Measurements from ENCODE around the gene RTN4IP1. TPM values are rescaled to one million over a fixed set of nuclear protein-coding genes. Genes with fewer than 3 reads are reported as not detected.

Gene RTN4IP1
- total and polyA plus RNA-seq, 10 of the 15 experiments (the other 5 are each of a cell fraction or from before 2014, with no cell fraction given): 8.2 to 17.0 (median 9.8) TPM

DNA sequence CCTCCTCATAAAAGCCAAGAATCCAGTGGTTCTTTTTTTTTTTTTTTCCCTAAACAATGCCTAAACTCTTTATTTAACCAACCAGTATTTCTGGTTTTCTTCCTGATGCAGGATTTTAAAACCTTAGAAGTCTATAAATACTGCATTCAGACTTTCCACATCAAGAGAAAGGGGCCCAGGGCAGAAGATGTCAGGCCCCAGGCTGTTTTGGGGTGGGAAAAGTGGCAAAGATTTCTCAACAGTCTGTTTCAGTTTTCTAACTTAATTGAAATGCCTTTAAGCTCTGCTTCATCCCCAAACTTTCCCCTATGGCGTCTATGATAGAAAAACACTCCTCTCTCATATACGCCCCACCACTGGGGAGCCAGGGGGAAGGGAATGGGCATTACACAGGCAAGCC, 33.2 kb upstream of the RTN4IP1 start (continued):
- TF ChIP-seq CREM (IDR thresholded peaks at IDR 0.05; ENCODE audit: low read depth) (no peak), RFX5 (IDR thresholded peaks at IDR 0.05; ENCODE audit: low read depth, low read length) (no peak), ASH2L (IDR thresholded peaks at IDR 0.05; ENCODE audit: borderline replicate concordance, low read depth) (no peak), NFYA (IDR thresholded peaks at IDR 0.05; ENCODE audit: borderline replicate concordance, low read depth, low read length) (no peak), CBX5 (IDR thresholded peaks at IDR 0.05; ENCODE audit: low read depth) (no peak), CREB1 (IDR thresholded peaks at IDR 0.05; ENCODE audit: low read depth) (no peak), BACH1 (IDR thresholded peaks at IDR 0.05; ENCODE audit: borderline replicate concordance) (no peak), STAT3 (IDR thresholded peaks at IDR 0.05; ENCODE audit: low read depth, low read length) (no peak), SREBF1 (IDR thresholded peaks at IDR 0.05; ENCODE audit: low read length) (no peak)
- TF ChIP-seq, protein P1, sequence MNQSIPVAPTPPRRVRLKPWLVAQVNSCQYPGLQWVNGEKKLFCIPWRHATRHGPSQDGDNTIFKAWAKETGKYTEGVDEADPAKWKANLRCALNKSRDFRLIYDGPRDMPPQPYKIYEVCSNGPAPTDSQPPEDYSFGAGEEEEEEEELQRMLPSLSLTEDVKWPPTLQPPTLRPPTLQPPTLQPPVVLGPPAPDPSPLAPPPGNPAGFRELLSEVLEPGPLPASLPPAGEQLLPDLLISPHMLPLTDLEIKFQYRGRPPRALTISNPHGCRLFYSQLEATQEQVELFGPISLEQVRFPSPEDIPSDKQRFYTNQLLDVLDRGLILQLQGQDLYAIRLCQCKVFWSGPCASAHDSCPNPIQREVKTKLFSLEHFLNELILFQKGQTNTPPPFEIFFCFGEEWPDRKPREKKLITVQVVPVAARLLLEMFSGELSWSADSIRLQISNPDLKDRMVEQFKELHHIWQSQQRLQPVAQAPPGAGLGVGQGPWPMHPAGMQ (IDR thresholded peaks at IDR 0.05; ENCODE audit: borderline replicate concordance): no peak

DNA sequence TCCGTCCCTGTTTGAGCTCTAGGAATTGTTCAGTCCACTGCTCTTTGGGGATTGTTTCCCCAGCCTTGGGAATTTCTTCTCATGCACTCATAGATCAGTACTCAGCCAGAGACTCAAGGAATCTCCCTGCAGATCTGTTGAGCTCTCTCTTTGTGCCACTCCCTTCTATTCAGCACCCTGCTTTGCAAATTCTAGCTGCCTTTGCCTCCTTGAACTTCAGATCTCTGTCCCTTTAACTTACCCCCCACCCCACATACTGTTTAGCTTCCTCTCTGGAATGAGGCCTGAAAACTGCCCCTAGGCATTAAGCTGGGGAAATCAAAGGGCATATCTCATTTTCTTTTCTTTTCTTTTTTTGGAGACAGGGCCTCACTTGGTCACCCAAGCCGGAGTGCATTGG, 30.6 kb upstream of the RTN4IP1 start:
- DNase-seq (ENCODE audit: low read depth, low spot score) (no peak), FAIRE-seq (no peak), ATAC-seq (no peak)
- Histone ChIP-seq H3K79me2 (ENCODE audit: control insufficient read depth, insufficient read depth, low read length) (no peaks in the 10 kb centered on the region), H4K20me1 (ENCODE audit: control insufficient read depth, insufficient read depth) (no peaks in the 10 kb centered on the region), H3K36me3 (ENCODE audit: control insufficient read depth in 2 of 2, insufficient read depth in 2 of 2, low read length in 1 of 2) (peaks cover 4 to 23% of the 10 kb centered on the region in 2 experiments), H3K4me2 (ENCODE audit: control insufficient read depth, insufficient read depth) (no peak overlapping the region), H3K9me3 (replicated peaks; ENCODE audit: control insufficient read depth, insufficient read depth, low read length) (peaks cover 8% of the 10 kb centered on the region), H2AFZ (ENCODE audit: control insufficient read depth, low read depth, low read length) (no peak overlapping the region), H3K27ac (ENCODE audit: control insufficient read depth, insufficient read depth) (no peak overlapping the region), H3K9ac (ENCODE audit: control insufficient read depth, insufficient read depth, low read length) (no peak overlapping the region), H3K4me3 (no peak overlapping the region), H3K27me3 (replicated peaks in 1 of 2; ENCODE audit: control insufficient read depth in 2 of 2, insufficient read depth in 2 of 2, low read length in 1 of 2) (no peaks in the 10 kb centered on the region), H3K4me1 (ENCODE audit: control insufficient read depth, insufficient read depth, low read length) (no peaks in the 10 kb centered on the region)
- ChIA-PET SMC1A (ENCODE audit: uncharacterized antibody, unreplicated experiment) (interaction anchor here (0.7 to 1.8 kb wide), 3 partner anchors 14 to 88 kb away, joined by 3 to 6 read pairs (median 3); no protein-coding TSS in a partner anchor), CTCF (interaction anchor here (0.6 to 1.1 kb wide), 3 partner anchors 78 to 454 kb away, joined by 3 read pairs; no protein-coding TSS in a partner anchor), RAD21 (ENCODE audit: unreplicated experiment) (no interaction called here), POLR2A (interaction anchor here (0.6 kb wide), 1 partner anchor 48 kb away, joined by 7 read pairs; no protein-coding TSS in a partner anchor)
- 94% methylated on average over 1 of the region's 2 CpGs for WGBS (ENCODE audit: insufficient coverage, insufficient replicate concordance, low lambda C conversion rate, missing lambda C conversion rate)
- in situ Hi-C loops (cut with MboI) (no loop called here), intact Hi-C loops (cut with micrococcal nuclease; ENCODE audit: unreplicated experiment) (no loop called here)
- TF ChIP-seq RFX5 (IDR thresholded peaks at IDR 0.05; ENCODE audit: low read depth, low read length) (no peak), SMAD1 (IDR thresholded peaks at IDR 0.05; ENCODE audit: low read depth, partially characterized antibody) (no peak), RBBP5 (conservative IDR thresholded peaks at IDR 0.05) (no peak), RELA (IDR thresholded peaks at IDR 0.05; ENCODE audit: borderline replicate concordance, partially characterized antibody) (no peak), SMC3 (IDR thresholded peaks at IDR 0.05; ENCODE audit: borderline replicate concordance, low read length) (no peak), BRCA1 (IDR thresholded peaks at IDR 0.05; ENCODE audit: low read depth, low read length) (no peak), BMI1 (IDR thresholded peaks at IDR 0.05; ENCODE audit: borderline replicate concordance) (no peak), CHD1 (IDR thresholded peaks at IDR 0.05; ENCODE audit: low read depth, low read length) (no peak), POLR2AphosphoS2 (IDR thresholded peaks at IDR 0.05; ENCODE audit: low read depth, low read length) (no peak), KAT2A (conservative IDR thresholded peaks at IDR 0.05; ENCODE audit: control insufficient read depth, low read depth, low read length) (no peak), TCF12 (IDR thresholded peaks at IDR 0.05; ENCODE audit: low read depth, low read length) (no peak), CBX5 (IDR thresholded peaks at IDR 0.05; ENCODE audit: low read depth) (no peak), MYB (IDR thresholded peaks at IDR 0.05; ENCODE audit: borderline replicate concordance, low read depth, low read length) (no peak), JUNB (IDR thresholded peaks at IDR 0.05) (no peak), ZZZ3 (IDR thresholded peaks at IDR 0.05; ENCODE audit: control insufficient read depth, insufficient read length, low read depth) (no peak), MTA2 (IDR thresholded peaks at IDR 0.05; ENCODE audit: low read depth) (no peak)
- no TSS peak for BruUV-seq (replicated peaks)

All from GM12878 (cell line).